Astrocyte of the hippocampus (primary cell): ENCODE data around the gene CDX1.

ENCODE experiments used
- DNase-seq: peaks from one replicate; pipeline ENCODE4 v3.0.0; 2011; ENCODE audit warnings: low read depth, low spot score

Gene CDX1

DNA sequence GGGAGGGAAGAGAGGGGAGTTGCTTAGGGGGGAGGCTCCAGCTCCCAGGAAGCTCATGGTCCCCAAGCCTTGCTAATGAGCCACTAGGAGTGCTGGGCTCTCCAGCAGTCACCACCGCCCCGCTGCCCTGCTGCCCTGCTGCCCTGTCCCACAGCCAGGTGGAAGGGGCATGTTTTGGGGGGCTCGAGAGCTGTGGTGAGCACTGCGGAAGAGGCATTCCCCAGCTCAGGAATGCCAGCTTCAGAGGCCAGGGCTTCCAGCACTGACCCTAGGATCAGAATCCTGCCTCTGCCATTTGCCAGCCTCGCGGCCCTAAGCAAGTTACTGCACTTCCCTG lies 40.2 kb downstream of the CDX1 start:
- no peak for DNase-seq

DNA sequence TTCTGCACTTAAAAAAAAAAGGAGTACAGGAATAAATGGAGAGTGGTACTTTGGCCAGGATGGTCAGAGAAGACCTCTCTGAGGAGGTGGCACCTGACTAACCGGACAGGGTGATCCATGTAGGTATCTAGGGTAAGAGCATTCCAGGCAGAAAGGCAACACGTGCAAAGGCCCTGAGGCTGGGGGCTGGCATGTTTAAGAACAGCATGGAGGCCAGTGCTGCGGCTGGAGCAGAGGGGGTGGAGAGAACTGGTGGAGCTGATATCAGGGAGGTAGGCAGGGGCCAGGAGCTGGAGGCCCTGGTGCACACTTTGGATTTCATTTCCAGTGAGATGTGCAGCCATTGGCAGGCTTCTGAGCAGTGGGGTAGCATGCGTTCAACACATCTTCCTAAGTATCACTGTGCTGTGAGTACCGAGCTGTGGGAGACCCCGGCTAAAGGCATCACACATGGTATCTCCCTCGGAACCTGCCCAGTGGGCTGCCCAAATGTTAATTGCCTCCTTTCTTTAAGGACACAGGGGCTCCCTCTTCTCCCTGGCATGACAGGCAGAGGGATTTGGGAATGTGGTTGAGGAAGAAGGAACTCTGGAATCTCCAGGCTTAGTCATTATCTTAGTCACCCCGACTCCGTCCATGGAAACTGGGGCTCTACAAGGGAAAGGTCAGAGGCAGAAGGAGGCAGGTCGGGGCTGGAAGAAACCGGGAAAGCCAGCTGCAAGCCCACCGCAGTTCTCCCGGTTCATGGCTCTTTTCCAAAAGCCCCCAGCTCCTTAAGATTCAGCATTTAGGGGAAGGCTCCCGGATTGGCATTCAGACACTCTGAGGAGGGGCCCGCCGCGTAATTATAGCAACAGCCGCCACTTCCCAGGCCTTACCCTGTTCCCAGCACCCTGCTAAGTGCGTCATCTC lies 41.9 kb downstream of the CDX1 start:
- peak; percentile 78 for DNase-seq

DNA sequence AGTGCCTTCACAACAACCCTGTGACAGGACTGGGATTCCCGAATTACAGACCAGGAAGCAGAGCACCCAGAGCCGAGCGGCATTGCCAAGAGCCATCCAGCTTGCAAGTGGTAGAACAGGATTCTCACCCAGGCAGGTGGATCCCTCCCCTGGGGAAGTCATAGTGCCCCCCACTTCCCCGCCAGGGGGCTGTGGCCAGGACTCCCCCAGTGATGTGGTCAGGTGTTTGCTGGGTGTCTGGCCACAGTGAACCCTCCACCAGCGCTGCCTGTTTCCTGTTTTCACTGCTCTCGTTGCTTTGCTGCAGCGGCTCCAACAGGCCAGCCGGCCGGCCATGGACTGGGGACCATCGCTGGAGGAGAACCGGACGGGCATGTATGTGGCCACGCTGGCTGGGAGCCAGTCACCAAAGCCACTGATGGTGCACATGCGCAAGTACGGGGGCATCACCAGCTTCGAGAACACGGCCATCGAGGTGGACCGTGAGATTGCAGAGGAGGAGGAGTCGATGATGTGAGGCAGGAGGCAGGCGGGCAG lies 42.6 kb downstream of the CDX1 start:
- no peak for DNase-seq

DNA sequence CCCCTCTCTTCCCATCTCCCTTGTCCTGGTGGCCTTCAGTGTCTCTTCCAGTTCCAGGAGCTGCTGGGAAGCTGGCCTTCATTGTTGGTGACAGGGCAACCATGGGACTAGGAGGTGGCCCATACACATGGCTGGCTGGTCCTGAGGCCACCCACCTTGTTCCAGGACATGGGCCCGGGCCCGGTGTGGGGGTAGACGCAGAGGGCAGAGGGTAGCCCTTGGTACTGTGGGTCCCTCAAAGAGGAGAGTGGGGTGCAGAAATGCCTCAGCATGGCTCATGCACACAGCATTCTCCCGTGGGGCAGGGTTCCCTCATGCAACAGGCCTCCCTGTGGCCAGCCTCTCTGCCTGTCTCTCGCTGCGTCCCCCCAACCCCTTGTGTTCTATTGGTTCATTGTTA lies 44.1 kb downstream of the CDX1 start:
- DNase-seq = no peak

GRCh38 chr5:150211156-150212030 lies 44.8 kb downstream of the CDX1 start:
- no peak for DNase-seq

- no peak for DNase-seq
Observed at GRCh38 chr5:150213530-150213929, 47.0 kb downstream of the CDX1 start.

DNA sequence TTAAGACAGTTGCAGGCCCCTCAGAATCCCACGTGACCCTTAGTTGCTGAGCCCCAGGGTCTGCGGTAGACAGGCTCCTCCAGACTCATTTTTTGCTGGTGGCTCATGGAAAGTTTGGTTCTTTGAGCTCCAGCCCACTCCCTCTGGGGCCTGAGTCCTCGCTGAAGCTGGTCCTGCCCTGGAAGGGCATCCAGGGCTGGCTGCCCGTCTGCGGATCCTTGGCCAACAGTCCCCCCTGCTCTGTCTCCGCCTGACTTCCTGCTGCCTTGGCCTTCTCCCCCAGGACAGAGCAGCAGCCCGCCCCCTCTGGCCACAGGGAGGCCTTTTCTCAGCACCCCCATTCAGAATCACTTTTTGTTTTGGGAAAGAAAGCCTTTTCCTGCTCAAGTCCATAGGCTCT lies 47.7 kb downstream of the CDX1 start:
- DNase-seq = no peak

DNA sequence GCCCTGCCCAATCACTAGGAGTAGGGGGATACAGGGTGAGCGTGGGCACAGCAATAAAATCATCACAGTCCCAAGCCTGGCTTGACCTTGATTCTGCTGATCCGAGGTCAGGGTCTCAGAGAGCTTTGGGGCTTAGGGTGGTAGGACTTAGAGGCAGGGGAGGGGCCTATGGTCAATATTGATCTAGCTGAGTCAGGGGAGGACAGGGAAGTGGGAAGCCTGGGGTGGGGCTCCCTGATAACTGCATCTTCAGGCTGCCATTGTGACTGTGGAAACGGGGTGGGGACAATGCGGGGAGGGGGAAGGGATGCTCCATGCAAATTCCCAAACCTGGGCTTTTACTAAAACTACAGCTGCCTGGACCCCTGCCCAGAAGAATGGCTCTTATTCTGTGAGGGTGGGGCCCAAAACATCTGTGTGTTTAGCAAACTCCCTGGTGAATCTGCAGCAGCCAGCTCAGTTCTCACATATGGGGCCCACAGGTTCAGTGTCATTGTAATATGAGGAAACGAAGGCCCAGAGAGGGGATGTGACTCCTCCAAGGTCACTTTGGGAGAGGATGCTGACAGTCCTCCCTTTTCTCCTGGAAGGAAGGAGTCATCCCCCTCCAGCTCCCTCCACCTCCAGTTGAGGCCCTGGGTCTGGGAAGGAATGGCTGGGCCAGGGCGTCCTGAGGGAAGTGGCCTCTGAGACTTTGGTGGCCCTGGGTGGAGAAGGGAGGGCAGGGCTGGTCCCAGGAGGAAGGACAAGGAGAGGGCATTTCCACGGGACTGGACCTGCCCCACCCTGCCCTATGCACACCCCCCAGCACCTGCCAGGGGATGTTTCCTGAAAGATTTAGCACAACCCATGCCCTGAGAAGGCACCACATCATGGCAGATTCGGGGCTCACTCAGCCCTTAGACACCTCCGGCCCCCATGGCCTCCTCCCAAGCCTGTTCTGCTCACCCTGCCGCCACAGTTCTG lies 49.7 kb downstream of the CDX1 start:
- DNase-seq = no peak

- no peak for DNase-seq
Observed at GRCh38 chr5:150217038-150217437, 50.5 kb downstream of the CDX1 start.

GRCh38 chr5:150217873-150218692 lies 51.5 kb downstream of the CDX1 start:
- DNase-seq = peak; percentile 90

- DNase-seq = no peak
Observed at GRCh38 chr5:150218693-150219035, 52.1 kb downstream of the CDX1 start.

DNA sequence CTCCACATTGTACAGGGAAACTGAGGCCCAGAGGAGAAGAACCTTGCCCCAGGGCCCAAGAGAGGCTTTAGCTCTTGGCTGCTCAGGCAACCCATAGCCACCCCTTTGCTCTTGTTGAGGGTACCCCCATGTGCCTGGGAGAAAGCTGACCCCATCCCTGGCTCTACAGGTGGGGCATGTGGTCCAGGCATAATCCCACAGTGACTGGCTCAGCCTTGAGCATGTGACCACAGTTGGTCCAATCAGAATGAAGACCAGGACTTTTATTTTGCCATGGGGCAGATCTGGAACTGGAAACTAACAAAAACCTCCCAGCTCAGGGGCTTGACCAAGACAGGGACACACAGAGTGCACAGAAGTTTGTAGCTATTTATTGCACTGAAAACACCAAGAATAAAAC lies 52.6 kb downstream of the CDX1 start:
- no peak for DNase-seq

DNA sequence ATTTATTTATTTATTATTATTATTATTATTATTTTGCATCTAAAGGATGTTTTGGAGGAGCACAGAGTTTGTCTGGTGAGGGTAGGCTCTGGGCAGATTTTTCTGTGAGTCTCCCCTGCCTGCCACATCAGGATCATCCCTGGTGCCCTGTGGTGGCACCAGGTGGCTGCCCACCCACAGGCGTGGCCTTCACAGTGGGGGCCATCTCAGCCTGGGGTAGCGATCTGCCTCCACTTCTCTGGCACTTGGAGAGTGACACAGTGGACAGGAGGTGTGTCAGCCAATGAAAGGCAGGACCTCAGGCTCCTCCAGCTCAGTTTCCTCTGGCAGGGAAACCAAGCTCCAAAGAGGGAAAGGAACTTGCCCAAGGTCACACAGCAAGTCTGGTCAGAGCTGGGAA lies 53.3 kb downstream of the CDX1 start:
- DNase-seq = no peak

GRCh38 chr5:150221471-150221870 lies 54.9 kb downstream of the CDX1 start:
- no peak for DNase-seq

- DNase-seq = no peak
Observed at GRCh38 chr5:150222906-150223305, 56.3 kb downstream of the CDX1 start.

DNA sequence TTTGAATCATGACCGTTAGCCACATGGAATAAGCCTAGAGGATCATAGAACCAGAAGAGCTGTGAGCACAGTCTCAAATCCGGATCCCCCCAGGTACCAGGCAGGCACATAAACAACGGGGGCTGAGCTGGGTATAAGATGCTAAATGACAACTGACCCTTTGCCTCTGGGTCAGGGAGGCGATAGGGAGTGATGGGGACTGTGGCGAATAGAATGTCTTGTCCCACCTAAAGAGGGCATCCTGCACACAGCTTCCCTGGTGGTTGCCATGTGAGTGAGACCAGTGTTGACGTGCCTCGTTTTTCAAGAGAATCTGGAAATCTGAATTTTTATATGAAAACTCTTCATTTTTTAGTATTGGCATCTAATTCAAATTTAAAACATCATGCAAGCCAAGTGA lies 56.9 kb downstream of the CDX1 start:
- no peak for DNase-seq

GRCh38 chr5:150224483-150225027 lies 58.0 kb downstream of the CDX1 start:
- no peak for DNase-seq

DNA sequence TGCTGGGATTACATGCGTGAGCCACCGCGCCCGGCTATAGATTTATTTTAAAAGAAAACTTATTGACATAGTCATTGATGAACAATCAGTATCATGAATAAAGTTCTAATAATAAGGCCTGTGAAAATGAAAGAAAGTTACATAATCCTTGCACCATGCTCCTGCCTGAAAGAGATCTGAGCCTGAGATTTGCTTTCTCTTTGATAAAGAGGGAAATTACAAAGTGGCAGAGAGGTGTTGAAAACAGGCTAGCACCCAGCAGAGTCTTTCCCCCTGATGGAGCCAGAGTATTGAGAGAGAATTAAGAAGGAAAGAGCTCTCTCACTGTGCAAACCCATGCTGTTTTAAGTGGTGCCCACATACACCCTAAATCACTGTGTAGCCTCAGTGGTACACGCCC lies 60.5 kb downstream of the CDX1 start:
- DNase-seq = no peak

DNA sequence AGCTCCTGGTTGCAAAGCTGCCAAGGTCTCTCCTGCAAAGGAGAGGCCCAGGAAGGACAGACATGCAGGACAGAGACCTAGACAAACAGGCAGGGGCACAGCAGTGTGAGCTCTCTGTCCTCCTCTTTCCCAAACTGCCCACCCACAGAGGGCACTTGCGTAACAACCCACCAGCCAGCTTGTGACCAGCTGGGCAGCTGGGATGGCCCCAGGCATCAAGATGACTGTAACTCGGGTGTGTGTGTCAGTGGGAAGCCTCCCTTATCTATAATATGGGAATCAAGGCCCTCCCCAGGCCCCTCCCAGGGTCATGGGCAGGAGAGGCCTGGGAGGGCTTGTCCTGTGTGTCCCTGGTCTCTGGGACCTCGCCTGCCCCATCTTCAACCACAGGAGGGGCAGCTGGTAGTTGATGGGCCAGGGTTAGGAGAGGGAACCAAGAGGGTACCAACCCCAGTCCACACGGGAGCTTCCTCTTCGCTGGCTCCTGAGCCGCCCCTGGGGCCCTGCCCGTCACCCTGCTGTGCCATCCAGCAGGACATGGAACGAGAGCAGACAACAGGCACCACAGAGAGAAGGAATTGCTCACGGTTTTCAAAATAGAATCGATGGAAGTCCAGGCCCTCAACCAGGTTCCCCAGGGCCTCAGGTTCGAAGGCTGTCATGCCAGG lies 61.2 kb downstream of the CDX1 start:
- DNase-seq = no peak

DNA sequence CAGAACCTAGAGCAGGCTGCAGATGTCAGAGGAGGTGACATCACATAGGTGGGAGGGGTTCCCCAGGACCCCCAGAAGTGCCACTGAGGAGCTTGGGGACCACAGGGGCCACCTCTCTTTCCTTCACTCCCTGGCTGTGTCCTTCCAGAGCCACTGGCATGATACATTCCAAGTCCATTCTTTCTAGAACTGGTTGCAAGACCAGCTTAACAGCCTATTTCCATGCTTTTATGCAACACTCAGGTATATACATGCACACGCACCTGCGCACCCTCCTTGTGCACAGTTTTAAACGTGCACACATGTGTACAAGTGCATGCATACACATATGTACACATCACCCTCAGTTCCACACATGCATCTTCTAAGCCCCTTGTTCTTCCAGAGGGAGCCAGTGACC lies 63.0 kb downstream of the CDX1 start:
- DNase-seq = no peak
